ENCODE results near the gene FOXL3.

Gene FOXL3

DNA sequence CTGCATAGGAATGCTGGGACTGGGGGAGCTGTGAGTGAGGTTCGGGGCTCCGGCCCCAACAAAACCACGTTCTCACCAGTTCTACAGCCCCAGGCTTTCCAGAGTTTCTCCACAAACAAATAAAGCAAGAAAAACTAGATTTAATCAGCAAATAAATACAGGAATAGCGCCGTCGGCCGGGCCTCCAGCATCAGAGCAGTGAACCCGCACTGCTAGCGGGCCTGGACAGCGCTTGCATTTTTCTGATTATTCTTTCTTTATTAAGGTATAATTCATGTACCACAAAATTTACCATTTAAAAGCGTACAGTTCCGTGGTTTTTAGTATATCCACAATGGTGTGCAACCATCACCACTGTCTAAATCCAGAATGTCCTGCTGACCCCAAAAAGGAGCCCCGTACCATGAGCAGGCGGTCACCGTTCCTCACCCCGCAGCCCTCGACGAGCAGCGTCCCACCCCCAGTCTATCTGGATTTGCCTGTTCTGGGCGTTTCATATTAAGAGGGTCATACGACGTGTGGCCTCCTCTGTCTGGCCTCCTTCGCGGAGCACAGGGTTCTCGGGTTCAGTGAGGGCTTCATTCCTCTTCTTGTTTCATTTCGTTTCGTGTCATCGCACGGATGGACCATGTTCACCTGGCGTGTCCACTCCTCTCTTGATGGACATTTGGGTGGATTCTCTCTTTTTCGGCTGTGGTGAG lies 35.5 kb upstream of the FOXL3 start:
- no peak overlapping the region for H3K27ac ChIP-seq (ENCODE audit: insufficient read depth, low read length, poor library complexity, severe bottlenecking)
- H3K36me3 ChIP-seq (ENCODE audit: control insufficient read depth, insufficient read depth, low read length): no peaks in the 10 kb centered on the region
- no peak overlapping the region for H3K4me3 ChIP-seq (ENCODE audit: insufficient read depth, low read depth, low read length, poor library complexity, severe bottlenecking)
- DNase-seq: no peak
- no peaks in the 10 kb centered on the region for H3K27me3 ChIP-seq (replicated peaks; ENCODE audit: control insufficient read depth, insufficient read depth, low read length, poor library complexity, severe bottlenecking)
- no peaks in the 10 kb centered on the region for H3K9me3 ChIP-seq (ENCODE audit: control insufficient read depth, low read length)
- no peaks in the 10 kb centered on the region for H3K4me1 ChIP-seq (ENCODE audit: control insufficient read depth, insufficient read depth, low read length, poor library complexity, severe bottlenecking)

DNA sequence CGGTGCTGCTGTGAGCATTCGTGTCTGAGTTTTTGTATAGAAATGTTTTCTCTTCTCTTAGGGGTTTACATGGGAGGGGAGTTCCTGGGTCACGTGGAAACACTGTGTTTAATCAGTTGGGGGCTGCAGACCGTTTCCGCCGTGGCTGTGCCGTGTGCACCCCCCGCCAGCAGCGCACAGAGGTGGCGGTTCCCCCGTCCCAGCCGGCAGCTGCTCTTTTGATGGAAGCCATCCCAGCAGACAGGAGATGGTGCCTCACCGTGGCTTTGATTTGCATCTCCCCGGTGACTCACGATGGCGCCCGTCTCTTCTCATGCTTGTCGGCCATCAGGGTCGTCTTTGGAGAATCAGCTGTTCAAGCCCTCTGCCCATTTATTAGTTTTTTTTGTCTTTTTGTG lies 34.9 kb upstream of the FOXL3 start:
- Histone ChIP-seq H3K36me3 (ENCODE audit: control insufficient read depth, insufficient read depth, low read length) (no peaks in the 10 kb centered on the region), H3K27me3 (replicated peaks; ENCODE audit: control insufficient read depth, insufficient read depth, low read length, poor library complexity, severe bottlenecking) (no peaks in the 10 kb centered on the region), H3K9me3 (ENCODE audit: control insufficient read depth, low read length) (no peaks in the 10 kb centered on the region), H3K4me3 (ENCODE audit: insufficient read depth, low read depth, low read length, poor library complexity, severe bottlenecking) (no peak overlapping the region), H3K4me1 (ENCODE audit: control insufficient read depth, insufficient read depth, low read length, poor library complexity, severe bottlenecking) (no peaks in the 10 kb centered on the region), H3K27ac (ENCODE audit: insufficient read depth, low read length, poor library complexity, severe bottlenecking) (no peak overlapping the region)
- no peak for DNase-seq

DNA sequence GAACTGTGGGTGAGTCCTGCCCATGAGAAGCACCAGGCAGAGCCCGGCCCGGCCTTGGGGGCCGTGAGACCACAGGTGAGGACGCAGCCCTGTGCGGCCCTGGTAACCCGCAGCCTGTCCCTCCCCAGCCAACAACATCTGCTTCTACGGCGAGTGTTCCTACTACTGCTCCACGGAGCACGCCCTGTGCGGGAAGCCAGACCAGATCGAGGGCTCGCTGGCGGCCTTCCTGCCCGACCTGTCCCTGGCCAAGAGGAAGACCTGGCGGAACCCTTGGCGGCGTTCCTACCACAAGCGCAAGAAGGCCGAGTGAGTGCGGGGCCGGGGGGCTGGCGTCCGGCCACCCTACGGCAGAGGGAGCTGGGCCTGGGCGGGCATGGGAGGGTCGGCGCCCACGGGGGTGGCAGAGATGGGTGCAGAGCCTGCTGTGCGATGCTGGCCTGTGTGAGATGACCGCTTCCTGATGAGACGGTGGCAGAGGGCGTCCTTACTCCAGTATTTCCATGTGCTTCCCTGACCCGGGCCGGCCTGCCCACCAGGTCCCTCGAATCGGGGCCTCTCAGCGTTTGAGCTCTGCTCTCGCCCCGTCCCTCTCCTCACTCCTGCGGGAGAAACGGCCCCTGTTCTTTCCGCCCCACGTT lies 34.1 kb upstream of the FOXL3 start:
- no peaks in the 10 kb centered on the region for H3K9me3 ChIP-seq (ENCODE audit: control insufficient read depth, low read length)
- H3K4me1 ChIP-seq (ENCODE audit: control insufficient read depth, insufficient read depth, low read length, poor library complexity, severe bottlenecking): no peaks in the 10 kb centered on the region
- H3K27ac ChIP-seq (ENCODE audit: insufficient read depth, low read length, poor library complexity, severe bottlenecking): no peak overlapping the region
- no peaks in the 10 kb centered on the region for H3K27me3 ChIP-seq (replicated peaks; ENCODE audit: control insufficient read depth, insufficient read depth, low read length, poor library complexity, severe bottlenecking)
- no peak for DNase-seq
- no peaks in the 10 kb centered on the region for H3K36me3 ChIP-seq (ENCODE audit: control insufficient read depth, insufficient read depth, low read length)
- no peak overlapping the region for H3K4me3 ChIP-seq (ENCODE audit: insufficient read depth, low read depth, low read length, poor library complexity, severe bottlenecking)

DNA sequence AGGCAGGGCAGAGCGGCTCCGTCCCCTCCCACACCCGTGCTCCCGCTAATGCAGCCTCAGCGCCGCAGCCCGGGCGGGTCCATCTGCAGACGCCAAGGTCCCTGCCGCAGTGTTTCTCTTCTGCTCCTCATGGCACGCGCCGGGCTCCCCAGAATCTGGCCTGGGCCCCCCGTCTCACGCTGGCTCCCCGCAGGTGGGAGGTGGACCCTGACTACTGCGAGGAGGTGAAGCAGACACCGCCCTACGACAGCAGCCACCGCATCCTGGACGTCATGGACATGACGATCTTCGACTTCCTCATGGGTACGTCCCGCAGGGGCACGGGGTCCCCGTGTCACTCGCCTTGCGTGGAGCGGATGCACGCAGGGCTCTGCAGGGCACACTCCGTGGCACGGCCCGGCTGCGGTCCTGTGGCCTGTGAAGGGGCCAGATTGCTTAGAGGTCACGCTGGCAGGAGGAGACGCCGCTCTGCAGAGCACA lies 33.5 kb upstream of the FOXL3 start:
- H3K4me3 ChIP-seq (ENCODE audit: insufficient read depth, low read depth, low read length, poor library complexity, severe bottlenecking): no peak overlapping the region
- H3K4me1 ChIP-seq (ENCODE audit: control insufficient read depth, insufficient read depth, low read length, poor library complexity, severe bottlenecking): no peaks in the 10 kb centered on the region
- DNase-seq: no peak
- no peaks in the 10 kb centered on the region for H3K27me3 ChIP-seq (replicated peaks; ENCODE audit: control insufficient read depth, insufficient read depth, low read length, poor library complexity, severe bottlenecking)
- no peak overlapping the region for H3K27ac ChIP-seq (ENCODE audit: insufficient read depth, low read length, poor library complexity, severe bottlenecking)
- no peaks in the 10 kb centered on the region for H3K9me3 ChIP-seq (ENCODE audit: control insufficient read depth, low read length)
- no peaks in the 10 kb centered on the region for H3K36me3 ChIP-seq (ENCODE audit: control insufficient read depth, insufficient read depth, low read length)

DNA sequence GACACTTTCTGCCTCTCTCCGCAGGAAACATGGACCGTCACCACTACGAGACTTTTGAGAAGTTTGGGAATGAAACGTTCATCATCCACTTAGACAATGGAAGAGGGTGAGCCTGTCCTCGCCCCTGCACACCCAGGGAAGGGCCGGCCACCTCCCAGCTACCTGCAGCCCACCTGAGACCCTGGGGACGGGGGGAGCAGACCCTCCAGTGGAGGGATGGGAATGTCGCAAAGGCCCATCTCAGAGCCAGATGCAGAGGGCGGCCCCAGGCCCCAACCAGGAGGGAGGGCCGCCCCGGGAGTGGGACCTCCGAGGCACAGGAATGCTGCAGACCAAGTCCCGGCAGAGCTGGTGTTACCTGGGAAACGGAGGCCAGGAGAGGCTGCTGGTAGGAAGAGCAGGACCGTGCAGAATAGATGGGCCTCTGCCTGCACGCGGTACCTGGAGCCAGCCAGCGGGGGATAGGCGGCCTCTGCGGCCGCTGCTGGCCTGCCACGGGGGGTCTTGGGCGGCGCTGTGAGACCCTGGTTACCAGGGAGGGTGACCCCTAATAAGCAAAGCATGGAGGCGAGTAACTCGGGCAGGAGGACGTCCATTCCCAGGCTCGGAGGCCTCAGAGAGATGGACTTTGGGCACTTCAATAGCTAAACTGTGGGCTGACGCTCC lies 32.9 kb upstream of the FOXL3 start:
- no peaks in the 10 kb centered on the region for H3K36me3 ChIP-seq (ENCODE audit: control insufficient read depth, insufficient read depth, low read length)
- no peak overlapping the region for H3K27ac ChIP-seq (ENCODE audit: insufficient read depth, low read length, poor library complexity, severe bottlenecking)
- no peaks in the 10 kb centered on the region for H3K27me3 ChIP-seq (replicated peaks; ENCODE audit: control insufficient read depth, insufficient read depth, low read length, poor library complexity, severe bottlenecking)
- no peak overlapping the region for H3K4me3 ChIP-seq (ENCODE audit: insufficient read depth, low read depth, low read length, poor library complexity, severe bottlenecking)
- no peak for DNase-seq
- H3K4me1 ChIP-seq (ENCODE audit: control insufficient read depth, insufficient read depth, low read length, poor library complexity, severe bottlenecking): no peaks in the 10 kb centered on the region
- H3K9me3 ChIP-seq (ENCODE audit: control insufficient read depth, low read length): no peaks in the 10 kb centered on the region

DNA sequence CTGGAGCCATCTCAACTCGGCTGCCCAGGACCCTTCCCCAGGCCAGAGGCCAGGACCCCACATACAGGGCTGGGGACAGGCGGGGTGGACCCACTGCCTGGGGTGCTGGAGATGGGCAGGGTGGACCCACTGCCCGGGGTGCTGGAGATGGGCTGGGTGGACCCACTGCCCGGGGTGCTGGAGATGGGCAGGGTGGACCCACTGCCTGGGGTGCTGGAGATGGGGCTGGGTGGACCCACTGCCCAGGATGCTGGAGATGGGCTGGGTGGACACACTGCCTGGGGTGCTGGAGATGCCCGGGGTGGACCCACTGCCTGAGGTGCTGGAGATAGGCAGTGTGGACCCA lies 32.4 kb upstream of the FOXL3 start:
- Histone ChIP-seq H3K36me3 (ENCODE audit: control insufficient read depth, insufficient read depth, low read length) (no peaks in the 10 kb centered on the region), H3K9me3 (ENCODE audit: control insufficient read depth, low read length) (no peaks in the 10 kb centered on the region), H3K4me1 (ENCODE audit: control insufficient read depth, insufficient read depth, low read length, poor library complexity, severe bottlenecking) (no peaks in the 10 kb centered on the region), H3K27me3 (replicated peaks; ENCODE audit: control insufficient read depth, insufficient read depth, low read length, poor library complexity, severe bottlenecking) (no peaks in the 10 kb centered on the region), H3K27ac (ENCODE audit: insufficient read depth, low read length, poor library complexity, severe bottlenecking) (no peak overlapping the region), H3K4me3 (ENCODE audit: insufficient read depth, low read depth, low read length, poor library complexity, severe bottlenecking) (no peak overlapping the region)
- DNase-seq: no peak

DNA sequence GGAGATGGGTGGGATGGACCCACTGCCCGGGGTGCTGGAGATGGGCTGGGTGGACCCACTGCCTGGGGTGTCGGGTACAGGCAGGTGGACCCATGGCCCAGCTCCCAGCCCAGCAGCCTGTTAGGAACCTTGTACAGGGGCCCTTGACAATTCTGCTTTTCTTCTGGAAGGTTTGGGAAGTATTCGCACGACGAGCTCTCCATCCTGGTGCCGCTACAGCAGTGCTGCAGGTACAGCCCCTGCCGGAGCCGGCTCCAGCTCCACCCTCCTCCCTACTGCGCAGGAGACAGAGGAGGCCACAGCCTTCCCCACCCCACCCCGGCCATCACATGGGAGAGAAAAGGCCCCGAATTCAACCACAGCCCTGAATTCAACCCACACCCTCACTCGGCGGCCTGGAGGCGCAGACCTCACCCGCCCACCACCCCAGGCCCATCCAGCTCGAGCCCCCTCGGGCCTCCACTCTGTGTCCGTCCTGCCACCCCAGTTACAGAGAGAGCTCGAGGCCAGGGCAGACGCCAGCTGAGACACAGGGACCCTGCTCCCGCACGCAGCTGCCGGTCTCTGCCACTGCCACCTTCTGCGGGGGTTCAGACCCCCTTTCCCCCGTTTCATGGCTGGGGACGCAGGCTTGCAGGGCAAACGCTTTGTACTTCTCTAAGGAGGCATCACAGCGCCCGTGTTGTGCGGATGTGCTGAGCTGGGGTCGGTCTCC lies 31.3 kb upstream of the FOXL3 start:
- no peaks in the 10 kb centered on the region for H3K4me1 ChIP-seq (ENCODE audit: control insufficient read depth, insufficient read depth, low read length, poor library complexity, severe bottlenecking)
- DNase-seq: no peak
- H3K36me3 ChIP-seq (ENCODE audit: control insufficient read depth, insufficient read depth, low read length): no peaks in the 10 kb centered on the region
- no peaks in the 10 kb centered on the region for H3K9me3 ChIP-seq (ENCODE audit: control insufficient read depth, low read length)
- no peaks in the 10 kb centered on the region for H3K27me3 ChIP-seq (replicated peaks; ENCODE audit: control insufficient read depth, insufficient read depth, low read length, poor library complexity, severe bottlenecking)
- H3K4me3 ChIP-seq (ENCODE audit: insufficient read depth, low read depth, low read length, poor library complexity, severe bottlenecking): no peak overlapping the region
- H3K27ac ChIP-seq (ENCODE audit: insufficient read depth, low read length, poor library complexity, severe bottlenecking): no peak overlapping the region

DNA sequence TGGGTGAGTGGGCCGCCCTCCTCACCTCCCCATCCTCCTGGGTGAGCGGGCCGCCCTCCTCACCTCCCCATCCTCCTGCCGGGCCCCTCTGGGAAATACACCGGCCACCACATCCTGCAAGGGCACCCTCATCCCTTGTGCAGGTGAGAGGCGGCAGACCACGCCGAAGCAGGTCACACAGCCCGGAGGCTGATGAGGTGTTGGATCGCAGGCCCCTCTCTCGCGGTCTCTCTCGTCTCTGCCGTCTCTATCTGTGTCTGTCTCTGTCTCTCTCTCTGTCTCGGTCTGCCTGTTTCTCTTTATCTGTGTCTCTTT lies 30.8 kb upstream of the FOXL3 start:
- H3K4me3 ChIP-seq (ENCODE audit: insufficient read depth, low read depth, low read length, poor library complexity, severe bottlenecking): no peak overlapping the region
- no peaks in the 10 kb centered on the region for H3K36me3 ChIP-seq (ENCODE audit: control insufficient read depth, insufficient read depth, low read length)
- no peaks in the 10 kb centered on the region for H3K4me1 ChIP-seq (ENCODE audit: control insufficient read depth, insufficient read depth, low read length, poor library complexity, severe bottlenecking)
- DNase-seq: no peak
- no peaks in the 10 kb centered on the region for H3K9me3 ChIP-seq (ENCODE audit: control insufficient read depth, low read length)
- no peaks in the 10 kb centered on the region for H3K27me3 ChIP-seq (replicated peaks; ENCODE audit: control insufficient read depth, insufficient read depth, low read length, poor library complexity, severe bottlenecking)
- no peak overlapping the region for H3K27ac ChIP-seq (ENCODE audit: insufficient read depth, low read length, poor library complexity, severe bottlenecking)

DNA sequence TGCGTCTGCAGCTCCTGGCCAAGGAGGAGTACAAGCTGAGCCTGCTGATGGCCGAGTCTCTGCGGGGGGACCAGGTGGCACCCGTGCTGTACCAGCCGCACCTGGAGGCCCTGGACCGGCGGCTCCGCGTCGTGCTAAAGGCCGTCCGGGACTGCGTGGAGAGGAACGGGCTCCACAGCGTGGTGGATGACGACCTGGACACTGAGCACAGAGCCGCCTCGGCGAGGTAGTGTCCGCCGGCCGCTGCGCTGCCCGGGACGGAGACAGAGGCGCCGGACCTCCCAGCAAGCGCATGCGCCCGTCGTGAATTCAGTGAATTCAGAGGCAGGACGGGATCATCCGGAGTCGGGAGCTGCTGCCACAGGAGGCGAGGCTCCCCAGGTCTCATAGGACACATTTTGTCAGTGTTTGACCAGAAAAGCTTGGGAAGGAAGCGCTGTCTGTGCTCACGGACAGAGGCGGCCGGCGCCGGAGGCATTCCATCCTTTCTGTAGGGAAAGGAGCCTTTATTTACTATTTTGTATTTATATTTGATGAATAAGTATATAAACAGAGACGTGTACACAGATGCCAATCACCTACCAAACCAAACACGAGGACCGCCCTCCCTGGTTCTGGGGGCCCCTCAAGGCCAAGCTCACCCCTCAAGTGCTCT lies 30.1 kb upstream of the FOXL3 start:
- no peak overlapping the region for H3K27ac ChIP-seq (ENCODE audit: insufficient read depth, low read length, poor library complexity, severe bottlenecking)
- no peaks in the 10 kb centered on the region for H3K9me3 ChIP-seq (ENCODE audit: control insufficient read depth, low read length)
- no peak for DNase-seq
- H3K4me3 ChIP-seq (ENCODE audit: insufficient read depth, low read depth, low read length, poor library complexity, severe bottlenecking): no peak overlapping the region
- H3K36me3 ChIP-seq (ENCODE audit: control insufficient read depth, insufficient read depth, low read length): no peaks in the 10 kb centered on the region
- no peaks in the 10 kb centered on the region for H3K4me1 ChIP-seq (ENCODE audit: control insufficient read depth, insufficient read depth, low read length, poor library complexity, severe bottlenecking)
- no peaks in the 10 kb centered on the region for H3K27me3 ChIP-seq (replicated peaks; ENCODE audit: control insufficient read depth, insufficient read depth, low read length, poor library complexity, severe bottlenecking)

Measured in effector memory CD4-positive, alpha-beta T cell (primary cell).